Measurements from ENCODE around the gene RPN2.

The RPN2 gene

GRCh38 chr20:37236462-37236861 is 57.3 kb downstream of the RPN2 start:
- no peak for DNase-seq (ENCODE audit: low read depth)
- no peak overlapping the region for H3K4me3 ChIP-seq (ENCODE audit: low read depth, low read length)

- no peak for DNase-seq (ENCODE audit: low read depth)
- no peak overlapping the region for H3K4me3 ChIP-seq (ENCODE audit: low read depth, low read length)
Measured at GRCh38 chr20:37237656-37238055, 58.5 kb downstream of the RPN2 start.

- no peak for DNase-seq (ENCODE audit: low read depth)
- H3K4me3 ChIP-seq (ENCODE audit: low read depth, low read length): no peak overlapping the region
Measured at GRCh38 chr20:37238426-37238825, 59.3 kb downstream of the RPN2 start.

GRCh38 chr20:37238935-37239451 is 59.9 kb downstream of the RPN2 start:
- peak; percentile 47 for DNase-seq (ENCODE audit: low read depth)
- no peak overlapping the region for H3K4me3 ChIP-seq (ENCODE audit: low read depth, low read length)

GRCh38 chr20:37240337-37241067 is 61.4 kb downstream of the RPN2 start:
- H3K4me3 ChIP-seq (ENCODE audit: low read depth, low read length): no peak overlapping the region
- DNase-seq (ENCODE audit: low read depth): no peak

GRCh38 chr20:37242503-37242902 is 63.4 kb downstream of the RPN2 start:
- no peak overlapping the region for H3K4me3 ChIP-seq (ENCODE audit: low read depth, low read length)
- no peak for DNase-seq (ENCODE audit: low read depth)

GRCh38 chr20:37243076-37243936 is 64.2 kb downstream of the RPN2 start:
- H3K4me3 ChIP-seq (ENCODE audit: low read depth, low read length): no peak overlapping the region
- no peak for DNase-seq (ENCODE audit: low read depth)

- no peak overlapping the region for H3K4me3 ChIP-seq (ENCODE audit: low read depth, low read length)
- no peak for DNase-seq (ENCODE audit: low read depth)
Measured at GRCh38 chr20:37243937-37244571, 64.9 kb downstream of the RPN2 start.

- no peak overlapping the region for H3K4me3 ChIP-seq (ENCODE audit: low read depth, low read length)
- no peak for DNase-seq (ENCODE audit: low read depth)
Measured at GRCh38 chr20:37244572-37244957, 65.4 kb downstream of the RPN2 start.

GRCh38 chr20:37245216-37246150 is 66.4 kb downstream of the RPN2 start:
- H3K4me3 ChIP-seq (ENCODE audit: low read depth, low read length): no peak overlapping the region
- no peak for DNase-seq (ENCODE audit: low read depth)

GRCh38 chr20:37246736-37247135 is 67.6 kb downstream of the RPN2 start:
- no peak overlapping the region for H3K4me3 ChIP-seq (ENCODE audit: low read depth, low read length)

GRCh38 chr20:37247547-37247946 is 68.4 kb downstream of the RPN2 start:
- no peak for DNase-seq (ENCODE audit: low read depth)
- H3K4me3 ChIP-seq (ENCODE audit: low read depth, low read length): no peak overlapping the region

More at GRCh38 chr20:37246736-37247135, 67.6 kb downstream of the RPN2 start:
- DNase-seq (ENCODE audit: low read depth): no peak

- no peak overlapping the region for H3K4me3 ChIP-seq (ENCODE audit: low read depth, low read length)
- no peak for DNase-seq (ENCODE audit: low read depth)
Measured at GRCh38 chr20:37249304-37249703, 70.2 kb downstream of the RPN2 start.

- no peak for DNase-seq (ENCODE audit: low read depth)
- no peak overlapping the region for H3K4me3 ChIP-seq (ENCODE audit: low read depth, low read length)
Measured at GRCh38 chr20:37251825-37252477, 72.8 kb downstream of the RPN2 start.

GRCh38 chr20:37253087-37253486 is 74.0 kb downstream of the RPN2 start:
- no peak overlapping the region for H3K4me3 ChIP-seq (ENCODE audit: low read depth, low read length)
- no peak for DNase-seq (ENCODE audit: low read depth)

GRCh38 chr20:37254114-37254878 is 75.2 kb downstream of the RPN2 start:
- no peak for DNase-seq (ENCODE audit: low read depth)
- no peak overlapping the region for H3K4me3 ChIP-seq (ENCODE audit: low read depth, low read length)

- H3K4me3 ChIP-seq (ENCODE audit: low read depth, low read length): no peak overlapping the region
- no peak for DNase-seq (ENCODE audit: low read depth)
Measured at GRCh38 chr20:37256286-37256685, 77.2 kb downstream of the RPN2 start.

- no peak overlapping the region for H3K4me3 ChIP-seq (ENCODE audit: low read depth, low read length)
- DNase-seq (ENCODE audit: low read depth): no peak
Measured at GRCh38 chr20:37257530-37257929, 78.4 kb downstream of the RPN2 start.
